Karpas-422 (cell line): Measurements from ENCODE around the gene ZFAND5. TPM values are rescaled to one million over a fixed set of nuclear protein-coding genes. Genes with fewer than 3 reads are reported as not detected.

Experiments
- DNase-seq: peaks from one replicate; pipeline ENCODE4 v3.0.0-alpha.2; 2015
- H2AFZ ChIP-seq: fragments of 200-600 bp; sonication (generic); 2 replicates; pipeline ENCODE4 v1.6.1; 2014; ENCODE audit warnings: antibody characterized with exemption, low read length, mixed read lengths
- H3K27ac ChIP-seq: fragments of 200-600 bp; sonication (generic); 2 replicates; pipeline ENCODE4 v1.5.1; 2014; ENCODE audit warnings: mild to moderate bottlenecking, low read length, moderate library complexity
- H3K27me3 ChIP-seq: fragments of 200-600 bp; sonication (generic); 2 replicates; pipeline ENCODE4 v1.6.1; 2014; ENCODE audit warnings: low read length, mixed read lengths
- H3K36me3 ChIP-seq: fragments of 200-600 bp; sonication (generic); 2 replicates; pipeline ENCODE4 v1.6.1; 2014; ENCODE audit warnings: low read length, mixed read lengths; ENCODE audit not compliant: insufficient read depth
- H3K4me1 ChIP-seq: fragments of 200-600 bp; sonication (generic); 2 replicates; pipeline ENCODE4 v1.6.1; 2014; ENCODE audit warnings: mild to moderate bottlenecking, low read length, mixed read lengths
- H3K4me2 ChIP-seq: fragments of 200-600 bp; sonication (generic); 2 replicates; pipeline ENCODE4 v1.6.1; 2014; ENCODE audit warnings: low read length, low read depth, mild to moderate bottlenecking; ENCODE audit not compliant: poor library complexity, severe bottlenecking
- H3K4me3 ChIP-seq: fragments of 200-600 bp; sonication (generic); 2 replicates; pipeline ENCODE4 v1.5.1; 2014; ENCODE audit warnings: mild to moderate bottlenecking, antibody characterized with exemption, low read length, mixed read lengths
- H3K79me2 ChIP-seq: fragments of 200-600 bp; sonication (generic); 2 replicates; pipeline ENCODE4 v1.6.1; 2014; ENCODE audit warnings: mild to moderate bottlenecking, low read length, mixed read lengths
- H3K9ac ChIP-seq: fragments of 200-600 bp; sonication (generic); 2 replicates; pipeline ENCODE4 v1.6.0; 2014; ENCODE audit warnings: low read length
- H3K9me2 ChIP-seq: fragments of 200-600 bp; sonication (generic), shearing (Covaris generic); replicated peaks from 2 replicates; pipeline ENCODE4 v1.6.0; 2014; ENCODE audit warnings: mild to moderate bottlenecking, low read length, moderate library complexity; ENCODE audit not compliant: insufficient read depth
- H3K9me3 ChIP-seq: fragments of 300-700, 200-600 bp; sonication (generic); 2 replicates; pipeline ENCODE4 v1.6.1; 2014; ENCODE audit warnings: low read length, mixed read lengths
- H4K20me1 ChIP-seq: fragments of 200-600 bp; sonication (generic); 2 replicates; pipeline ENCODE4 v1.6.1; 2014; ENCODE audit warnings: mild to moderate bottlenecking, antibody characterized with exemption, low read length, low read depth; ENCODE audit not compliant: insufficient read depth
- total RNA-seq: library from RNA; depleted of rRNA; stranded (reverse); fragments of >200 nt; shearing (Covaris generic); gene quantifications from 2 replicates; pipeline ENCODE4 v1.2.3, GENCODE V29; 2014; ENCODE audit warnings: low replicate concordance; rRNA removed

ZFAND5 gene, protein sequence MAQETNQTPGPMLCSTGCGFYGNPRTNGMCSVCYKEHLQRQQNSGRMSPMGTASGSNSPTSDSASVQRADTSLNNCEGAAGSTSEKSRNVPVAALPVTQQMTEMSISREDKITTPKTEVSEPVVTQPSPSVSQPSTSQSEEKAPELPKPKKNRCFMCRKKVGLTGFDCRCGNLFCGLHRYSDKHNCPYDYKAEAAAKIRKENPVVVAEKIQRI
- 35.0 and 46.4 TPM in 2 replicates for total RNA-seq

DNA sequence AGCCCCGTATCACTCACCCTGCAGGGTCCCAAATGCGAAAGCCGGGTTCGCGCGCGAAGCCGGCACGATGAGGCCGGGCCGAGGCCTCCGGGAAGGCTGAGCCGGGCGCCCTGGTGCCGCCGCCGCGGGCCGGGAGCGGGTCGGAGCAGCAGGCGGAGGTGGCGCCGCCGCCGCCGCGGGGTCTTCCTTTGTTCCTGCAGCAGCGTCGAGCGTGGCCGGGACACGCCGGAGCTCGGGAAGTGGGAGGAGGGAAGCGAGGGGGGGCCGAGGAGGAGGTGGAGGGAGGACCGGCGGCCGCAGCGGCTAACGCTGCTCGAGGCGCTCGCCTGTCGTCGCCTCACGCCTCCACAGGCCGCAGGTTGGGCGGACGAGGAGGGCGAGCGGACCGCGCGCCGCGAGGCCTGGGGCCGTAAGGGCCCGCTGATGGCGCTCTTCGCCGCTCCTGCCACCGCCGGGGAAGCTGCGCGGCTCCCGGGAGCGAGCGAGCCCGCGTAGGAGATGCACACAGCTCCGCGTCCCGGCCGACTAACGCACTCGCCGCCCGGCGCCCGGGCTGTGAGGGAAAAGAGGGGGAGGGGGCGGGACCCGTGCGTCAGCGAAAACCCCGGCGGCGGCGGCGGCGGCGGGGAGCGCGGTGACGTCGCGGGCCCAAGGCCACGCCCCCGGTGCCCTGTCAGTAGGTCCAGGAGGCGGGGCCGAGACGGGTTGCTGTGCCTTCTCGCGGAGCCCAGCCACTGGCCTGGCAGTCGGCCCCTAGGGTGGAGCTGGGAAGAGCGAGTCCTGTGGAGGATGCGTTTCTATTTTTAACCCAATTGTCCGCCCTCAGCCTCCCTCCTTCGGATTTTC lies at the start of gene ZFAND5:
Gene ZFAND5 (minus strand): TSS at position 530 of the 846 bp plus-strand sequence. CDS start 4,430 bp downstream, outside the sequence.
- peak; percentile 97 for DNase-seq

DNA sequence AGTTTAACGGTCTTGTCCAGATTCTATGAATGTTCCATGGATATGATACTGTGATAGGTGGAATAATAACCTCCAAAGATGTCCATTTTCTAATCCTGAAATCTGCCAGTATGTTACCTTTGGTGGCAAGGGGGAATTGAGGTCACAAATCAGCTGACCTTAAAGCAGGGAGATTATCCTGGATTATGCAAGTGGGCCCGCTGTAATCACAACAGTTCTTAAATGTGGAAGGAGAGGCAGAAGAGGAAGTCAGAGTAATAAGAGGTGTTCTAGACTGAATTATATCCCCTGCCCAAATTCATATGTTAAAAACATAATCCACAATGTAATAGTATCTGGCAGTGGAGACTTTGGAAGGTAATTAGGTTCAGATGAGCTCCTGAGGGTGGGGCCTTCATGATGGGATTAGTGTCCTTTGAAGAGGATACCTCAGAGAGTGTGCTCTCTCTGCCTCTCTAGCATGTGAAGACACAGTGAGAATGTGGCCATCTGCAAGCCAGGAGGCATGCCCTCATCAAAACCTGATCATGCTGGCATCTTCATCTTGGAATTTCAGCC lies 47.6 kb upstream of the ZFAND5 start:
- no peak overlapping the region for H2AFZ ChIP-seq
- no peaks in the 10 kb centered on the region for H3K79me2 ChIP-seq
- no peaks in the 10 kb centered on the region for H3K36me3 ChIP-seq
- no peak overlapping the region for H3K4me2 ChIP-seq
- no peaks in the 10 kb centered on the region for H3K4me1 ChIP-seq
- no peak overlapping the region for H3K4me3 ChIP-seq
- no peak overlapping the region for H3K27ac ChIP-seq
- H3K9me2 ChIP-seq = no peaks in the 10 kb centered on the region
- H3K9me3 ChIP-seq = no peaks in the 10 kb centered on the region
- H4K20me1 ChIP-seq = no peaks in the 10 kb centered on the region
- no peaks in the 10 kb centered on the region for H3K27me3 ChIP-seq
- no peak overlapping the region for H3K9ac ChIP-seq
- DNase-seq = no peak

More for the DNA sequence above, at the start of gene ZFAND5:
- peak within 1 kb of the TSS; percentile 90 for H2AFZ ChIP-seq
- H3K36me3 ChIP-seq = peaks cover 26% of the 10 kb centered on the region
- peaks cover 51% of the 10 kb centered on the region for H3K79me2 ChIP-seq
- H3K4me2 ChIP-seq = peak within 1 kb of the TSS; percentile 94
- peak within 1 kb of the TSS; percentile 92 for H3K4me3 ChIP-seq
- no peaks in the 10 kb centered on the region for H3K9me2 ChIP-seq
- peak within 1 kb of the TSS; percentile 96 for H3K9ac ChIP-seq
- H3K9me3 ChIP-seq = no peaks in the 10 kb centered on the region
- peak within 1 kb of the TSS; percentile 37 for H3K27ac ChIP-seq
- peaks cover 37% of the 10 kb centered on the region for H4K20me1 ChIP-seq
- no peaks in the 10 kb centered on the region for H3K27me3 ChIP-seq
- H3K4me1 ChIP-seq = peaks cover 29% of the 10 kb centered on the region

DNA sequence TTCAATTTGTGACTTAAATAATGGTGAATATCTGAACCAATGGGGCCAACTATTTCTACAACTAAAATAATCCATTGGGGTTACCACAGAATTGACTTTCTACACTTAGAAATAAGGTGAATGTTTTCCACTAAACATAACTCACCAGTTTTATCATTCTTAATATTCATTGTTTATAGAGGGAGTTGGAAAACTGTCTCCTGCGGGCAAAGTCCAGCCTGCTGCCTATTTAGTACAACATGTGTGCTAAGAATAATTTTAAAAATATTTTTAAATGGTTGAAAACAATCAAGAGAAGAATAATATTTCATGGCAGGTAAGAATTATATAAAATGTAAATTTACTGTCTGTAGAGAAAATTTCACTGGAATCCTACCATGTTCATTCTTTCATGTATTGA lies 45.2 kb upstream of the ZFAND5 start:
- Histone ChIP-seq H3K79me2 (no peaks in the 10 kb centered on the region), H3K27ac (no peak overlapping the region), H3K4me1 (no peaks in the 10 kb centered on the region), H3K4me2 (no peak overlapping the region), H3K9me2 (no peaks in the 10 kb centered on the region), H2AFZ (no peak overlapping the region), H3K27me3 (no peaks in the 10 kb centered on the region), H3K36me3 (no peaks in the 10 kb centered on the region), H3K9ac (no peak overlapping the region), H3K9me3 (no peaks in the 10 kb centered on the region), H3K4me3 (no peak overlapping the region), H4K20me1 (no peaks in the 10 kb centered on the region)
- no peak for DNase-seq

DNA sequence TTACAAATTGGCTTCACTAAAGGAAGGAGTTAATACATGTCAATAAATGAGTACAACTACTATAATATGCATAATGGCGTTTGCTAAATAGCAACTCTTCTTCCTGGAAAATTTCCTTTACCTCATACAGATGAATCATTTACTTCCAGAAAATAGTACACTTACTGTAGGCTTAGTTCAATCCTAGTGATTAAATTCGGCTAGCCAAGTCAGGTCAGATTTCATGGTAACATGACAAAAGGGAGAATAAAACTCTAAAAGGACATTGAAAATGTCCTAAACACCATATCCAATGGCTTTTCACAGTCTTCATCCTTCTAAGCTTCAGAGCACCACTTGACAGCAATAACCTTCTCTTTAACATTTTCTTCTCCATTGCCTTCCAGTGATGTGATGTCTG lies 42.1 kb upstream of the ZFAND5 start:
- Histone ChIP-seq H3K36me3 (no peaks in the 10 kb centered on the region), H3K9me2 (no peaks in the 10 kb centered on the region), H3K4me1 (no peaks in the 10 kb centered on the region), H3K9me3 (no peaks in the 10 kb centered on the region), H4K20me1 (no peaks in the 10 kb centered on the region), H3K4me3 (no peak overlapping the region), H3K27ac (no peak overlapping the region), H3K79me2 (no peaks in the 10 kb centered on the region), H3K4me2 (no peak overlapping the region), H2AFZ (no peak overlapping the region), H3K9ac (no peak overlapping the region), H3K27me3 (no peaks in the 10 kb centered on the region)
- no peak for DNase-seq

DNA sequence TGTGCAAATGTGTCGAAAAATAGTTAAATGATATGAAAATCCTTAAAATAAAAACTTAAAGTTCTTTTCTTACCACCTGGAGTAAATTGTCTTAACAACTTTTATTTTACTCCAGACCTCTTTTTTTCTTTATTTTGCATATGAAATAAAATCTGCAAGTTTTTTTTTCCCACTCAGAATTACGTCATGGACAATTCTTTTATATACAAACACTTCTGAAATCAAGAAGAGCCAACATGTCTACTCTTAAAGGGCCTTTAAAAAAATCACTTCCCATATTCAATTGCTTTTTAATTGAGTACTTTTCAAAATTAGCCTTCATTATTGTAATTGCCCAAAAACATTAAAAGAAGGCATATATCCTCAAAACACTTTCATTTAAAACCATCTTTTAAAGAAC lies 37.7 kb upstream of the ZFAND5 start:
- no peaks in the 10 kb centered on the region for H3K36me3 ChIP-seq
- no peak overlapping the region for H2AFZ ChIP-seq
- H3K4me1 ChIP-seq = no peaks in the 10 kb centered on the region
- H3K27ac ChIP-seq = no peak overlapping the region
- DNase-seq = no peak
- H3K9me3 ChIP-seq = no peaks in the 10 kb centered on the region
- H3K9ac ChIP-seq = no peak overlapping the region
- no peak overlapping the region for H3K4me2 ChIP-seq
- H3K4me3 ChIP-seq = no peak overlapping the region
- H3K9me2 ChIP-seq = no peaks in the 10 kb centered on the region
- no peaks in the 10 kb centered on the region for H4K20me1 ChIP-seq
- no peaks in the 10 kb centered on the region for H3K27me3 ChIP-seq
- H3K79me2 ChIP-seq = no peaks in the 10 kb centered on the region

DNA sequence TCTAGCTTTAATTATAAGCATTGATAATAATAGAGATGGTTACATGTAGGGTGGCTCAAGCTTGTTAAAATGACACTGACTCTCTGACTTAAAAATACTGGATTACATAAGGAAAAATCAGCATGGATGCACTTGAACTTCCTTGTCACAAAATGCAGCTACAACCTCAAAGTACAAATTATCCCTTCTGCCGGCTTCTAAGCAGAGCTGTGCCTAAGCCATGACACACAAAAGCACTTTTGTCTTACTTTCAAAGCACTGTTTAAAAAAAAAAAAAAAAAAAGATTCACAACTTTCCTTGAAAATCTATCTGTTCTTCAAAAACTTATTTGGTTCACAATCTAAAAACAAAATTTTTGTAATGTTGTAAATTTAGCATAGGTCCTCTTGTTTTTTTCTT lies 36.4 kb upstream of the ZFAND5 start:
- Histone ChIP-seq H3K36me3 (no peaks in the 10 kb centered on the region), H3K4me1 (no peaks in the 10 kb centered on the region), H3K4me2 (no peak overlapping the region), H3K9me2 (no peaks in the 10 kb centered on the region), H2AFZ (no peak overlapping the region), H3K79me2 (no peaks in the 10 kb centered on the region), H3K9ac (no peak overlapping the region), H4K20me1 (no peaks in the 10 kb centered on the region), H3K27ac (no peak overlapping the region), H3K4me3 (no peak overlapping the region), H3K9me3 (no peaks in the 10 kb centered on the region), H3K27me3 (no peaks in the 10 kb centered on the region)
- DNase-seq = no peak

DNA sequence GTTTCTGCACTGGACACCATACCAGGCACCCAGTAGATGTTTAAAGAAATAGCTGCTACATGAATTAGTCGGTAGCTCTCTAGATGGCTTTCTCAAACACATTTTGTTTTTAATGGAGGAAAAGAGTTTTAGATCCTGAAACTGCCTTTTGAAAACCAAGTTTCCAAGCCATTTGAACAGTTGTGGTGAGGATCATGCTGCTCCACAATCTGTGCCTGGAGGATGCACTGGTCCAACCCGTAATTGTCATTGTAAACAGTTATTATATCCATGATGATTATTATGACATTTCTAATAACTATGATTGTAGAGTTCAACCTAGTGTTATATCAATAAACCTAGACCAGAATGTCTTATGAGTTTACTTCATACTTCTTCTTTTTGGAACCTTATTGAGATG lies 35.9 kb upstream of the ZFAND5 start:
- no peak overlapping the region for H3K4me3 ChIP-seq
- DNase-seq = no peak

DNA sequence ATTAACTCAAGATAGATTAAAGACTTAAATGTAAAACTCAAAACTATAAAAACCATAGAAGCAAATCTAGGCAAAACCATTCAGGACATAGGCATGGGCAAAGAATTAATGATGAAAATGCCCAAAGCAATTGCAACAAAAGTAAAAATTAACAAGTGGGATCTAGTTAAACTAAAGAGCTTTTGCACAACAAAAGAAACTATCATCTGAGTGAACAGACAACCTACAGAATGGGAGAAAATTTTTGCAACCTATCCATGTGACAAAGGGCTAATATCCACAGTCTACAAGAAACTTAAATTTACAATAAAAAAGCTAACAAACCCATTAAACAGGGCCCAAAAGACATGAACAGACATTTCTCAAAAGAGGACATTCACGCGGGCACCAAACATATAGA lies 34.4 kb upstream of the ZFAND5 start:
- no peaks in the 10 kb centered on the region for H3K27me3 ChIP-seq
- no peaks in the 10 kb centered on the region for H3K79me2 ChIP-seq
- DNase-seq = no peak
- no peak overlapping the region for H2AFZ ChIP-seq
- no peak overlapping the region for H3K4me3 ChIP-seq
- no peak overlapping the region for H3K4me2 ChIP-seq
- no peak overlapping the region for H3K9ac ChIP-seq
- no peaks in the 10 kb centered on the region for H3K4me1 ChIP-seq
- no peaks in the 10 kb centered on the region for H3K9me3 ChIP-seq
- no peaks in the 10 kb centered on the region for H3K9me2 ChIP-seq
- no peak overlapping the region for H3K27ac ChIP-seq
- no peaks in the 10 kb centered on the region for H3K36me3 ChIP-seq
- H4K20me1 ChIP-seq = no peaks in the 10 kb centered on the region

More for the DNA sequence above, 35.9 kb upstream of the ZFAND5 start:
- no peaks in the 10 kb centered on the region for H4K20me1 ChIP-seq
- H3K27ac ChIP-seq = no peak overlapping the region
- H3K9me2 ChIP-seq = no peaks in the 10 kb centered on the region
- no peaks in the 10 kb centered on the region for H3K36me3 ChIP-seq
- H3K9ac ChIP-seq = no peak overlapping the region
- H3K27me3 ChIP-seq = no peaks in the 10 kb centered on the region
- no peaks in the 10 kb centered on the region for H3K4me1 ChIP-seq
- H3K4me2 ChIP-seq = no peak overlapping the region
- H2AFZ ChIP-seq = no peak overlapping the region
- no peaks in the 10 kb centered on the region for H3K79me2 ChIP-seq
- H3K9me3 ChIP-seq = no peaks in the 10 kb centered on the region
